Nephron (organoid): Measurements from ENCODE around the gene IL10RB.
"Not testable (repeated sequence)": the region's sequence is repeated elsewhere in the genome, so short reads cannot be mapped to it uniquely, and the experiment has no call there.

Experiments
- H3K27ac Mint-ChIP-seq, 3 experiments: 2 replicates each; pipeline ENCODE4 v1.8.0; 2020; ENCODE audit warnings: mixed read lengths in 3 of 3, mild to moderate bottlenecking in 2 of 3, moderate library complexity in 1 of 3
- H3K27me3 Mint-ChIP-seq: 2 replicates; pipeline ENCODE4 v1.8.0; 2021; ENCODE audit warnings: low read depth, mild to moderate bottlenecking, moderate library complexity, mixed read lengths
- H3K36me3 Mint-ChIP-seq: 2 replicates; pipeline ENCODE4 v1.8.0; 2020; ENCODE audit warnings: low read depth, mixed read lengths
- H3K4me1 Mint-ChIP-seq: 2 replicates; pipeline ENCODE4 v1.8.0; 2020; ENCODE audit warnings: mixed read lengths
- H3K4me3 Mint-ChIP-seq, 3 experiments: 2 replicates each; pipeline ENCODE4 v1.8.0; 2020; ENCODE audit warnings: mild to moderate bottlenecking in 3 of 3, mixed read lengths in 3 of 3, moderate library complexity in 2 of 3
- H3K9me3 Mint-ChIP-seq: 2 replicates; pipeline ENCODE4 v1.8.0; 2020; ENCODE audit warnings: mixed read lengths
- TF ChIP-seq, protein P1 (sequence below), 3 experiments: fragments of 200-600 bp; sonication (generic); IDR thresholded peaks; one replicate each; pipeline ENCODE4 v1.5.0; 2021; ENCODE audit warnings: antibody characterized with exemption in 3 of 3; ENCODE audit not compliant: unreplicated experiment in 3 of 3

IL10RB gene

DNA sequence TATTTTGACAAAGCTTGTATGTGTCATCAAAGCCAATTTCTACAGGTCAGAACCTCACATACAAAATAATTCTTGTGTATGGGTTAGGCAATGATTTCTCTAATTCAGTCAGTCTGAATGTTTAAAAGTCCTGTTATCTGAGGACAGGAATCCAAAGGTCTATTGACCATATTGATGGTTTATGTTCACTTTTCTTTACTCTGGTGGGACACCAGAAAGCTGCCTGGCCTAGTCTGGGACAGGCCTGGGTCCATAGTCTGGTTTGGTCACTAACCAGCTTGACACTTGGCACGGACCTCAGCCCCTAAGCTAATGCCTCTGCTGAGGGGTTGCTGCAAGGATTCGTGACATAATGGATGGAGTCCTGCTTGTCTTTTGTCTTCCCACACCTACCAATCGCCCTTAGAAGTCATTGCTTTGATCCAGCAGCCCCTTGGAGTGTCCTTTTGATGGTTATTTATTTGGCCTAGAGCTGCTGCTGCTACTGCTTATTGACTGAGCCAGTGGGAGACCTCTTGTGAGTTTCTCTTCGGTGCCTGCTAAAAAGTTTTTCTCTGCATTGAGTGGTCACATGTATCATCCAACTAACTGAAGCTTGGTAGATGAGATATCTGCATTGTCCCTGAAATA is 20.8 kb upstream of the IL10RB start:
- H3K36me3 Mint-ChIP-seq = peaks cover 58% of the 10 kb centered on the region
- H3K4me1 Mint-ChIP-seq = no peaks in the 10 kb centered on the region
- no peaks in the 10 kb centered on the region for H3K9me3 Mint-ChIP-seq
- H3K27ac Mint-ChIP-seq = no peak overlapping the region
- H3K27me3 Mint-ChIP-seq = no peaks in the 10 kb centered on the region
- TF ChIP-seq, protein P1, sequence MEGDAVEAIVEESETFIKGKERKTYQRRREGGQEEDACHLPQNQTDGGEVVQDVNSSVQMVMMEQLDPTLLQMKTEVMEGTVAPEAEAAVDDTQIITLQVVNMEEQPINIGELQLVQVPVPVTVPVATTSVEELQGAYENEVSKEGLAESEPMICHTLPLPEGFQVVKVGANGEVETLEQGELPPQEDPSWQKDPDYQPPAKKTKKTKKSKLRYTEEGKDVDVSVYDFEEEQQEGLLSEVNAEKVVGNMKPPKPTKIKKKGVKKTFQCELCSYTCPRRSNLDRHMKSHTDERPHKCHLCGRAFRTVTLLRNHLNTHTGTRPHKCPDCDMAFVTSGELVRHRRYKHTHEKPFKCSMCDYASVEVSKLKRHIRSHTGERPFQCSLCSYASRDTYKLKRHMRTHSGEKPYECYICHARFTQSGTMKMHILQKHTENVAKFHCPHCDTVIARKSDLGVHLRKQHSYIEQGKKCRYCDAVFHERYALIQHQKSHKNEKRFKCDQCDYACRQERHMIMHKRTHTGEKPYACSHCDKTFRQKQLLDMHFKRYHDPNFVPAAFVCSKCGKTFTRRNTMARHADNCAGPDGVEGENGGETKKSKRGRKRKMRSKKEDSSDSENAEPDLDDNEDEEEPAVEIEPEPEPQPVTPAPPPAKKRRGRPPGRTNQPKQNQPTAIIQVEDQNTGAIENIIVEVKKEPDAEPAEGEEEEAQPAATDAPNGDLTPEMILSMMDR (IDR thresholded peaks at IDR 0.05; ENCODE audit: unreplicated experiment in 3 of 3) = no peak
- H3K4me3 Mint-ChIP-seq = no peak overlapping the region

DNA sequence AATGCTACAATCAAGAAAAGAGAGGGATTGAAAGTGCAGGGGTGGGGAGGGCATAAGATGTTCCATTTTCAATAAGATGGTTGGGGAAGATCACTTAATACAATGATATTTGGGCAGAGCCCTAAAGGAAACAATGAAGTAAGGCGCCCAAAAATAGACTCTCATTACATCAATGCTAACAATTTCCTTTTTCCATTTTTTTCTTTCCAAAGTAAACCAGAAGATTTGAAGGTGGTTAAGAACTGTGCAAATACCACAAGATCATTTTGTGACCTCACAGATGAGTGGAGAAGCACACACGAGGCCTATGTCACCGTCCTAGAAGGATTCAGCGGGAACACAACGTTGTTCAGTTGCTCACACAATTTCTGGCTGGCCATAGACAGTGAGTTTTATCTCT is 19.7 kb upstream of the IL10RB start:
- Mint-ChIP-seq H3K27ac (no peak overlapping the region), H3K27me3 (no peaks in the 10 kb centered on the region), H3K9me3 (no peaks in the 10 kb centered on the region), H3K36me3 (peaks cover 69% of the 10 kb centered on the region), H3K4me1 (no peaks in the 10 kb centered on the region), H3K4me3 (no peak overlapping the region)
- TF ChIP-seq, protein P1 (IDR thresholded peaks at IDR 0.05; ENCODE audit: unreplicated experiment in 3 of 3) = no peak

DNA sequence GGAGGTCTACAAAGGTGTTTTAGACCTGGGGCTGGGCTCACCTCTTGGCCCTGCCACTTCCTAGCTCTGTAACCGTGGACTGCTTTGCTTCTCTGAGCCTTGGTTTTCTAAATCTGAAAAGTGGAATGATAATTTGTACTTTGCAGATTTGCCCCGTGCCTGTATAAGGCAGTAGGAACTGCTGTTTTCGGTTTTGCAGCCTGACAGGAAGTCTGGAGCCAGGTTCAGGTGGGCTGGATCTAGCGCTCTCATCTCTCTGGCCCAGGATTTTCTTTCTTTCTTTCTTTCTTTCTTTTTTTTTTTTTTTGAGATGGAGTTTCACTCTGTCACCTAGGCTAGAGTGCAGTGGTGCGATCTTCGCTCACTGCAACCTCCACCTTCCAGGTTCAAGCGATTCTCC is 19.2 kb upstream of the IL10RB start:
- Mint-ChIP-seq H3K36me3 (peaks cover 70% of the 10 kb centered on the region), H3K27me3 (no peaks in the 10 kb centered on the region), H3K27ac (no peak overlapping the region), H3K4me3 (no peak overlapping the region), H3K4me1 (no peaks in the 10 kb centered on the region), H3K9me3 (no peaks in the 10 kb centered on the region)
- TF ChIP-seq, protein P1 (IDR thresholded peaks at IDR 0.05; ENCODE audit: unreplicated experiment in 3 of 3) = no peak

DNA sequence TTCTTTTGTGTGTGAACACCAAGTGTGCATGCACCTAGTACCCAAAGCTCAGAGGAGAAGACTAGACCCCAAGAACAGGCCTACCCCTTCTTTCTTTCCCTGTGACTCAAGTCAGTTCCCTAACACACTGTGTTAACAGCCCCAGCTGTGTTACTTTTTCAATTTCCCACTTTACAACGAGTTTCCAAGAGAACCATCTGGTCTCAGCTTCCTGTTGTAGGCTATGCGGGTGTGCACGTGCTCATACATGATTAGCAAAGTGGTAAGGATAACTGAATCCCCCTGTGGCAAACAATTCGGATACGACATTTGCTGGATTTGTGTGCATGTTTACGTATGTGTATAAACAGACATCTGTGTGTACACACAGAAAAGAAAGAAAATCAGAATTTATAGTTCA is 18.6 kb upstream of the IL10RB start:
- no peaks in the 10 kb centered on the region for H3K27me3 Mint-ChIP-seq
- H3K36me3 Mint-ChIP-seq = peaks cover 68% of the 10 kb centered on the region
- no peak overlapping the region for H3K27ac Mint-ChIP-seq
- no peaks in the 10 kb centered on the region for H3K4me1 Mint-ChIP-seq
- no peaks in the 10 kb centered on the region for H3K9me3 Mint-ChIP-seq
- no peak overlapping the region for H3K4me3 Mint-ChIP-seq
- TF ChIP-seq, protein P1 (IDR thresholded peaks at IDR 0.05; ENCODE audit: unreplicated experiment in 3 of 3) = no peak

DNA sequence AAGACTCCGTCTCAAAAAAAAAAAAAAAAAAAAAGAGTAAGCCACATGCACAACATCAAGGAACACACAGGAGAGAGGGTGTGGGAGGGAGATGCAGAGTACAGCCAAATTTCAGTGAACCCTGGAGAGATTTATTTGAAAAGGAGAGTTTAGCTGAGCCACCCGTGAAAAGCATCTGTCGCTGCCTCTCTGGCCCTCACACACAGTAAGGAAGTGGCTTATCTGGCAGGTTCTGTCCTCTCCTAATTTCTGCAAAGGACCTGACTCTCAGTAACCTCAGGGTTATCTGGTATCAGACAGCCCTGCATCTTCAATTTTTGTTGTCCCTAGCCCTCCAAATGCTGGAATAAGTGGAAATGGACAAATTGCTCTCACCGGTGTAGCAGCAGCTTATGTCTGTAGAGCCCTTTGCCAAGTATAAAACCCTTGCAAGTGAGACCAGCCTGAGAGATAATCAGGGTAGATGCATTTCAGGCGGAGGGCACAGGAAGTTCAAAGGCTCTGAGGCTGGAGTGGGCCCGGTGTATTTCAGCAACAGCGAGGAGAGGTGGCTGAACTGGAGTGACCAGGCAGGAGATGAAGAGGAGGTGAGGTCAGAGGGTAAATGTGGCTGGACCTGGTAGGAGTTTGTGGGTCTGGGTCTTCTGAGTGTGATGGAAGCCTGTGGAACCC is 16.7 kb upstream of the IL10RB start:
- H3K36me3 Mint-ChIP-seq = peaks cover 65% of the 10 kb centered on the region
- TF ChIP-seq, protein P1 (IDR thresholded peaks at IDR 0.05; ENCODE audit: unreplicated experiment in 3 of 3) = no peak
- H3K27me3 Mint-ChIP-seq = no peaks in the 10 kb centered on the region
- H3K4me3 Mint-ChIP-seq = no peak overlapping the region
- no peak overlapping the region for H3K27ac Mint-ChIP-seq
- H3K4me1 Mint-ChIP-seq = no peaks in the 10 kb centered on the region
- H3K9me3 Mint-ChIP-seq = no peaks in the 10 kb centered on the region

DNA sequence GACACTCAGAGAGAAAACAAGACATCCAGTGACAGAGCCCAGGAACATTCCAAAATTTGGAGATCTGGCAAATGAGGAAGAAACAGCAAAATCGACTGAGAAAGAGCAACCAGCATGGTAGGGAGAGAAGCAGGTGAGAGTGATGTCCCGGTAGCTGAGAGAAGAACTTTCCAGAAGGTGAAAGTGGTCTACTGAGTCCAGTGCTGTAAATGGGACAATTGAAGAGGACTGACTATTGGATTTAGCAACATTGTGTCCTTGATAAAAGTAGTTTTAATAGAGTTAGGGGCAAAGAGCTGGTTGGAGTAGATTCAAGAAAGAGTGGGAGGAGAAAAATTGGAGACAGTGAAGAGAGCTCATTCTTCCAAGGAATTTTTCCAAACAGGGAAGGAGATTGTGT is 15.0 kb upstream of the IL10RB start:
- H3K27ac Mint-ChIP-seq = no peak overlapping the region
- TF ChIP-seq, protein P1 (IDR thresholded peaks at IDR 0.05; ENCODE audit: unreplicated experiment in 3 of 3) = no peak
- no peaks in the 10 kb centered on the region for H3K4me1 Mint-ChIP-seq
- no peaks in the 10 kb centered on the region for H3K27me3 Mint-ChIP-seq
- no peaks in the 10 kb centered on the region for H3K9me3 Mint-ChIP-seq
- no peak overlapping the region for H3K4me3 Mint-ChIP-seq
- H3K36me3 Mint-ChIP-seq = peaks cover 63% of the 10 kb centered on the region

DNA sequence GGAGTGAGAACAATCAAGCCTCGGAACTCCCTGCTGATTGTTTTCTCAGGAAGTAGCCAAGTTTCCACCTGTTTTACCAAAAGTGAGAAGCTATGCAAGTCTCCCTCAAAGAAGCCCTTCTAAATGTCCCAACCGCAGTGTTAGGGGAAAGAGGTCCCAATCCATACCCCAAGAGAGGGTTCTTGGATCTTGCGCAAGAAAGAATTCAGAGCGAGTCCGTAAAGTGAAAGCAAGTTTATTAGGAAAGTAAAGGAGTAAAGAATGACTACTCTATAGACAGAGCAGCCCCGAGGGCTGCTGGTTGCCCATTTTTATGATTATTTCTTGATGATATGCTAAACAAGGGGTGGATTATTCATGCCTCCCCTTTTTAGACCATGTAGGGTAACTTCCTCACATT is 12.8 kb upstream of the IL10RB start:
- not testable (repeated sequence) for H3K4me3 Mint-ChIP-seq, H3K4me1 Mint-ChIP-seq, H3K27ac Mint-ChIP-seq, H3K27me3 Mint-ChIP-seq, H3K9me3 Mint-ChIP-seq
- H3K36me3 Mint-ChIP-seq = peaks cover 63% of the 10 kb centered on the region
